PFSK-1 (cell line): ENCODE measurements around the gene PSME1.

Experiments
- FOXP2 ChIP-seq: optimal IDR thresholded peaks from 2 replicates; pipeline ENCODE3; 2011; ENCODE audit warnings: borderline replicate concordance, control low read depth, inconsistent platforms; ENCODE audit not compliant: insufficient read depth; ENCODE audit errors: extremely low read length, extremely low read depth
- POLR2AphosphoS5 ChIP-seq: IDR thresholded peaks from 2 replicates; pipeline ENCODE4 v1.6.1; 2012; ENCODE audit warnings: low read depth, mild to moderate bottlenecking, control low read depth, low read length, moderate library complexity
- REST ChIP-seq, 2 experiments: IDR thresholded peaks; 2 replicates each; pipeline versions ENCODE4 v1.6.1 to v1.8.0; 2011 to 2012; ENCODE audit warnings: low read depth in 2 of 2, low read length in 2 of 2, control low read depth in 1 of 2, inconsistent platforms in 1 of 2, mild to moderate bottlenecking in 1 of 2, moderate library complexity in 1 of 2; ENCODE audit not compliant: insufficient read depth in 1 of 2
- SIN3A ChIP-seq: IDR thresholded peaks from 2 replicates; pipeline ENCODE4 v1.6.1; 2012; ENCODE audit warnings: mild to moderate bottlenecking, low read length, moderate library complexity, borderline replicate concordance; ENCODE audit not compliant: insufficient read depth
- TAF1 ChIP-seq: IDR thresholded peaks from 2 replicates; pipeline ENCODE4 v1.6.1; 2012; ENCODE audit warnings: low read length, control low read depth, borderline replicate concordance; ENCODE audit not compliant: insufficient read depth

Gene PSME1

GRCh38 chr14:24132061-24132685 lies 3.8 kb upstream of the PSME1 start:
- TF ChIP-seq REST (IDR thresholded peaks at IDR 0.05; ENCODE audit: insufficient read depth in 1 of 2, low read depth in 2 of 2, low read length in 2 of 2) (no peak), POLR2AphosphoS5 (no peak), SIN3A (no peak), FOXP2 (no peak), TAF1 (no peak)

DNA sequence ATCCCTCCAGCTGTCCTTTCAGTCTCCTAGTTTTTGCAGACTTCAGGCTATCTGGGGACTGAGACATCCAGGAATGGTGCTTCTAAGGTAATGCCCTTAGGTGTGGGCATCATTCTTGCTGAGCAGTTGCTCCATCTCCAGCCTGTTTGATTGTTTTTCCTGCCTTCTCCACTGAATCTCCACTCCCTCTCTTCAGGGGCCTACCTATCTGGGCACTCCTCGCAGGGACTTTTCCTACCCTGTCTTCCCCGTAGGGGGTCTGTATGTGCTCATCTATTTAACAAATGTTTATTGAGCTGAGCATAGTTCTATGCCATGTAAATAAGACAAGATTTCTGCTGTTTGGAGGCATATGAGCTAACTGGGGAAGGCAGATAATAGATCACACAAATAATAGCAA lies 3.0 kb upstream of the PSME1 start:
- TF ChIP-seq FOXP2, result no peak
- TF ChIP-seq TAF1, result no peak
- TF ChIP-seq REST (IDR thresholded peaks at IDR 0.05; ENCODE audit: insufficient read depth in 1 of 2, low read depth in 2 of 2, low read length in 2 of 2), result no peak
- TF ChIP-seq SIN3A, result no peak
- TF ChIP-seq POLR2AphosphoS5, result no peak

- no peak for TF ChIP-seq REST (IDR thresholded peaks at IDR 0.05; ENCODE audit: insufficient read depth in 1 of 2, low read depth in 2 of 2, low read length in 2 of 2)
- TF ChIP-seq FOXP2, result no peak
- TF ChIP-seq POLR2AphosphoS5, result no peak
- no peak for TF ChIP-seq SIN3A
- no peak for TF ChIP-seq TAF1
Observed at GRCh38 chr14:24133735-24134134, 2.3 kb upstream of the PSME1 start.

DNA sequence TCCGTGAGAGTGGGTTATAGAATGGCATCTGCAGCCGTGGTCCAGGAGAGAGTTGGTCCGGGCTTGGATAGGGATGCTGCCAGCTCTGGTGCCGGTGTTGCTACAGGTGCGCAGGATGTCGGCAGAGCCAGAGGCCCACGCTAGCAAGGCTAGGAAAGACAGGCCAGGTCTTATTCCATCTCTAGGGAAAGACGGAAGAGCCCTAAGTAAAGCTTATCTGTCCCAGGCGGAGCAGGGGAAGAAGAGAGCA lies 485 bp upstream of the PSME1 start:
- no peak for TF ChIP-seq REST (IDR thresholded peaks at IDR 0.05; ENCODE audit: insufficient read depth in 1 of 2, low read depth in 2 of 2, low read length in 2 of 2)

DNA sequence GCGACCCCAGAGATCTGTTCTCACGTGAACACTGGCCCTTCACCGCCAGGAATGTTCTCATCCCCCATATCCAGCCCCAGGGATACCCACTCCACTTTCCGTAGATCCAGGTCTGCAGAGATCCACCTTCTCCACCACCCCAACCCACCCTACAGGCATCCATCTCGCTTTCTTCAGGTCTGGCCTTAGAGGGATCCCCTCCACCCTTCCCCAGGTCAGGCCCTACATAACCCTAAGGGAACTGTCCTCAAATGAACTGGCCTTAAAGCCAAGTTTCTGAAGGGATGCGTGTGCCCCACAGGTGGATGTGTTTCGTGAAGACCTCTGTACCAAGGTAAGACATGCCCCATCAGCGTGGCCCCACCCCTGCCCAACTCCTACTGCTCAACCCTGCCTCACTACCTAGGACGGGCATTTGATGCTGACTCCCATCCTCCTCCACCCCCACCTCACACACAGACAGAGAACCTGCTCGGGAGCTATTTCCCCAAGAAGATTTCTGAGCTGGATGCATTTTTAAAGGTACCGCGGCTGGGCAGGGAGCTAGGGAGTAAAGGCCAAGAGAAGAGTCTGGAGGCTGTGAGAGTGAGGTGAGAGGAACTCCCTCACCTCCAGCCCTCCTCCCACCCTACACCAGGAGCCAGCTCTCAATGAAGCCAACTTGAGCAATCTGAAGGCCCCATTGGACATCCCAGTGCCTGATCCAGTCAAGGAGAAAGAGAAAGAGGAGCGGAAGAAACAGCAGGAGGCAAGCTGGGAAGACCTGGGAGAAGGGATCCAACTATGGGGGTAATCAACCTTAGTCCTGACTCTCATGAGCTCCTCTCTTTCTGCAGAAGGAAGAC lies 912 bp downstream of the PSME1 start:
- TF ChIP-seq FOXP2 (no peak), SIN3A (no peak), POLR2AphosphoS5 (no peak), TAF1 (no peak)
